IPS DF 6.9 (cell line): ENCODE measurements around the gene FNDC10.

Experiments used
- DNase-seq: peaks from one replicate; pipeline ENCODE4 v3.0.0-alpha.2; 2013; ENCODE audit warnings: low read depth, low spot score
- H3K27ac ChIP-seq: one replicate; pipeline ENCODE4 v1.5.1; 2013; ENCODE audit warnings: low read length, control low read depth
- H3K27me3 ChIP-seq: 2 replicates; pipeline ENCODE4 v1.6.1; 2013; ENCODE audit warnings: mild to moderate bottlenecking, low read length; ENCODE audit not compliant: control insufficient read depth, insufficient read depth
- H3K36me3 ChIP-seq: 2 replicates; pipeline ENCODE4 v1.6.1; 2013; ENCODE audit warnings: low read length; ENCODE audit not compliant: control insufficient read depth, insufficient read depth
- H3K4me1 ChIP-seq: 2 replicates; pipeline ENCODE4 v1.6.1; 2013; ENCODE audit warnings: low read length; ENCODE audit not compliant: control insufficient read depth, insufficient read depth
- H3K4me3 ChIP-seq: 2 replicates; pipeline ENCODE4 v1.5.1; 2013; ENCODE audit warnings: mild to moderate bottlenecking, low read length
- H3K9me3 ChIP-seq: 2 replicates; pipeline ENCODE4 v1.6.1; 2013; ENCODE audit warnings: low read length, inconsistent platforms; ENCODE audit not compliant: control insufficient read depth, insufficient read depth
- WGBS: extraction: QIAGEN DNeasy Blood & Tissue Kit; methylation state at CpG from one replicate; pipeline ENCODE4 v1.1.7; 2013; ENCODE audit warnings: mixed read lengths, missing lambda C conversion rate; ENCODE audit not compliant: insufficient read length, insufficient coverage; 5-methylcytosine and 5-hydroxymethylcytosine counted together

FNDC10 gene

GRCh38 chr1:1615256-1616044 lies 15.5 kb upstream of the FNDC10 start, which contains the start of gene MIB2:
Gene MIB2, plus strand, starts transcription at chr1:1615500. Its CDS starts 7,953 bp downstream, at chr1:1623453.
- H3K27me3 ChIP-seq, result no peaks in the 10 kb centered on the region
- no peaks in the 10 kb centered on the region for H3K36me3 ChIP-seq
- no peaks in the 10 kb centered on the region for H3K9me3 ChIP-seq
- peak within 1 kb of the TSS; percentile 82 for H3K4me3 ChIP-seq
- H3K4me1 ChIP-seq, result 0 out of 2 replicates have a peak, but pooled peaks cover 3% of the 10 kb centered on the region
- H3K27ac ChIP-seq, result no peak within 1 kb of the TSS
- peak; percentile 97 for DNase-seq
- WGBS, result no CpG with 5 or more reads among the region's 107 CpGs

- Histone ChIP-seq H3K9me3 (no peaks in the 10 kb centered on the region), H3K27me3 (no peaks in the 10 kb centered on the region), H3K4me3 (peak overlapping the region; percentile 82; the same call in 1 of the 2 replicates), H3K27ac (no peak overlapping the region), H3K4me1 (0 out of 2 replicates have a peak, but pooled peaks cover 3% of the 10 kb centered on the region), H3K36me3 (no peaks in the 10 kb centered on the region)
- DNase-seq, result no peak
- WGBS, result no CpG with 5 or more reads among the region's 23 CpGs
Measured at GRCh38 chr1:1614954-1615255, 15.0 kb upstream of the FNDC10 start.

DNA sequence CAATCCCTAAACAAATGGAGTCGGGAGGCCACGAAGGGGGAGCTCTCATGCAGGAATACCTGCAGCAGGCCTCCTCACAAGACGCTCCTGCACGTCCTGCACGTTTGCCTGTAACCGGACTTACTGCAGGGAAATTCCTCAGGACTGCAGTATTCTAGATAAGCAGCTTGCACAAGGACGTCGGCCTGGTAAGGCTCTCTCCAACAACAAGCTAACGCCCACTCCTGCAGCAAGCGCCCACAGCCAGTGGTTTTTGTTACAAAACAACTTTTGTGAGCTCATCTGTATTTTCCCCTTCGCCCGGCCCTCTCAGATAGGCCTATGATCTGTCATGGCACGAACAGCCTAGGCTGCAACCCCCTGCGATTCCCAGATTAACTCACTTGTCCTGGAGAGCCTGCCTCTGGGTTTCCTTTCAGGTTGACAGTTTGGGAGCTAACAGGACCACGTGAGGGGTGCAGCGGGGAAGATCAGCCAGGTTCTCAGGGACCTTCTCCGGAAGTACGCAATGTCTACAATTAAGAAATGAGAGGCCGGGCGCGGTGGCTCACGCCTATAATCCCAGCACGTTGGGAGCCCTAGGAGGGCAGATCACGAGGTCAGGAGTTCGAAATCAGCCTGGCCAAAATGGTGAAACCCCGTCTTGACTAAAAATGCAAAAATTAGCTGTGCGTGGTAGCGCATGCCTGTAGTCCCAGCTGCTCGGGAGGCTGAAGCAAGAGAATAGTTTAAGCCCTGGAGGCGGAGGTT lies 14.4 kb upstream of the FNDC10 start:
- no peak for DNase-seq
- no CpG with 5 or more reads among the region's 30 CpGs for WGBS
- Histone ChIP-seq H3K4me1 (0 out of 2 replicates have a peak, but pooled peaks cover 3% of the 10 kb centered on the region), H3K27ac (no peak overlapping the region), H3K36me3 (no peaks in the 10 kb centered on the region), H3K27me3 (no peaks in the 10 kb centered on the region), H3K4me3 (peak overlapping the region; percentile 82; the same call in 1 of the 2 replicates), H3K9me3 (no peaks in the 10 kb centered on the region)

DNA sequence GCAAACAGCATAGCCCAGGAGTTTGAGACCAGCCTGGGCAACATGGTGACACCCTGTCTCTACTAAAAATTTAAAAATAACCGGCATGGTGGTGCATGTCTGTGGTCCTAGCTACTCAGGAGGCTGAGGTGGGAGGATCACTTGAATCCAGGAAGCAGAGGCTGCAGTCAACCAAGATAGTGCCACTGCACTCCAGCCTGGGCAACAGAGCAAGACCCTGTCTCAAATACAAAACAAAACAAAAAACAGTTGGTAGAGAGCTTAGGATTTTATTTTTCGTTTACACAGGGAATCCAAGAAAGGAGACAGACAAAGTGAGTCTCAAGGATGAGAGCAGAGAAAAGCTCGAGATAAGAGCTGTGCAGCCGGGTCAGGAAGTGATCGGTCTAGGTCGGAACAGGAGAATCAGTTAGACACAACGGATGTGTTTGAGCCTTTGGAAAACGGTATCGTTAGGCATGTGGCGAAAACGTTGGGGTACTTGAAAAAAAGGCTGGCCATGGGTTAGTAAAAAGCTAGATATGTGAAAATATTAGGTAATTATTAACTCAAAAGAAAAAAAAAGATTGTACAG lies 13.7 kb upstream of the FNDC10 start:
- Histone ChIP-seq H3K36me3 (no peaks in the 10 kb centered on the region), H3K4me3 (no peak overlapping the region), H3K27ac (no peak overlapping the region), H3K27me3 (no peaks in the 10 kb centered on the region), H3K4me1 (0 out of 2 replicates have a peak, but pooled peaks cover 3% of the 10 kb centered on the region), H3K9me3 (no peaks in the 10 kb centered on the region)
- no peak for DNase-seq
- no CpG with 5 or more reads among the region's 11 CpGs for WGBS

DNA sequence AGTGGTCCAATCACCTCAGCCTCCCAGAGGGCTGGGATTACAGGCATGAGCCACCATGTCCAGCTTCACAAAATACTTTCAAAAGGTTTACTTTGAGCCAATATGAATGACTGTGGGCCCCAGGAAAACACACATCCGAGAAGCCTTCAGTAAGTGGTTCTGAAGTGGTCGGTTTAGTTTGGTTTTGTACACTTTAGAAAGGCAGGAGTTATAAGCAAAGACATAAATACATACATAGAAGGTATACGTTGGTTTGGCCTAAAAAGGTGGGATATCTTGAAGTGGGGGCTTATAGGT lies 12.1 kb upstream of the FNDC10 start:
- WGBS, result no CpG with 5 or more reads among the region's 3 CpGs
- H3K4me1 ChIP-seq, result 0 out of 2 replicates have a peak, but pooled peaks cover 3% of the 10 kb centered on the region

DNA sequence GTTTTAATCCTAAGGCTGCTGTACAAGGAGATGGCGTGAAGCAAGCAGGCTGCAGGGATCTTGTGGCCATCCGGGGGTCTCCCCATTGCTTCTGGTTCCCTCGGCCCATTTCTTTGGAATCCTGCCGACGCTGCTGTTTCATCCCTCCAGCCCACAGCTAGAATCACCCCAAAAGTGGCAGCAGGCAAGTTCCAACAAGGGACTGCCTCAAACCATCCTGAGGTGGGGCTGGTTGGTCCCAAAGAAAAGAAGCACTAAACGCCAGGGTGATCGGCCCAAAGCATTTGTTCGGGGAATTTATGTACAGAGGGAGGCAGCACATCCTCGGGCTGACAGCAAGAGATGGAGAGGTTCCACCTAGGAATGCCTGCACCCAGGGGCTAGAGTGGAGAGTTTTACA lies 10.9 kb upstream of the FNDC10 start:
- H3K9me3 ChIP-seq, result no peaks in the 10 kb centered on the region
- H3K27me3 ChIP-seq, result no peaks in the 10 kb centered on the region
- DNase-seq, result no peak
- no peaks in the 10 kb centered on the region for H3K4me1 ChIP-seq
- H3K4me3 ChIP-seq, result no peak overlapping the region
- WGBS, result no CpG with 5 or more reads among the region's 9 CpGs
- no peak overlapping the region for H3K27ac ChIP-seq
- no peaks in the 10 kb centered on the region for H3K36me3 ChIP-seq

More for the DNA sequence above, 12.1 kb upstream of the FNDC10 start:
- no peak overlapping the region for H3K27ac ChIP-seq
- H3K36me3 ChIP-seq, result no peaks in the 10 kb centered on the region
- DNase-seq, result no peak
- H3K4me3 ChIP-seq, result no peak overlapping the region
- no peaks in the 10 kb centered on the region for H3K9me3 ChIP-seq
- H3K27me3 ChIP-seq, result no peaks in the 10 kb centered on the region

DNA sequence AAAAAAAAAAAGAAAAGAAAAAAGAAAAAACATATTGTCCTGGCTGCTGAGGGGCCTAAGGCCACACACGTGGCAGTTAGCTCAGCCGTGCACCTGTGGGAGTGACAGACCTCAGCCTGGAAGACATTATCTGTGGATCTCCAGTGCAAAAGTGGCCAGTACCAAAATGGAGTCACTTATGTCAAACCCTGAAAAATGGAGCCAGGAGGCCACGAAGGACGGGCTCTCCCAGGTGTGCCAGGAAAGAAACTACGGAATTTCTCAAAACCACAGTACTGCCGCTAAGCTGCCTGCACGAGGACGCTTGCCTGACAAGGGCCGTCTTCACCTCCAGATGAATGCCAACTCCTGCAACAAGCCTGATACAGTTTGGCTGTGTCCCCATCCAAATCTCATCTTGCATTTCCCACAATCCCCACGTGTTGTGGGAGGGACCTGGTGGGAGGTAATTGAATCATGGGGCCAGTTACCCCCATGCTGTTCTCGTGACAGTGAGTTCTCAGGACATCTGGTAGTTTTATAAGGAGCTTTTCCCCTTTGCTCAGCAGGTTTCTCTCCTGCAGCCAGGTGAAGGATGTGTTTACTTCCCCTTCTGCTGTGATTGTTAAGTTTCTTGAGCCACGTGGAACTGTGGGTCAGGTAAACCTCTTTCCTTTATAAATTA lies 10.0 kb upstream of the FNDC10 start:
- Histone ChIP-seq H3K4me1 (no peaks in the 10 kb centered on the region), H3K9me3 (no peaks in the 10 kb centered on the region), H3K27ac (no peak overlapping the region), H3K27me3 (no peaks in the 10 kb centered on the region), H3K4me3 (no peak overlapping the region), H3K36me3 (no peaks in the 10 kb centered on the region)
- no CpG with 5 or more reads among the region's 12 CpGs for WGBS
- DNase-seq, result no peak

GRCh38 chr1:1606232-1606631 lies 6.3 kb upstream of the FNDC10 start:
- no peaks in the 10 kb centered on the region for H3K9me3 ChIP-seq
- H3K27me3 ChIP-seq, result no peaks in the 10 kb centered on the region; the same call in 1 of the 2 replicates
- H3K27ac ChIP-seq, result no peak overlapping the region
- no peaks in the 10 kb centered on the region for H3K36me3 ChIP-seq
- no peak for DNase-seq
- H3K4me1 ChIP-seq, result no peaks in the 10 kb centered on the region
- no peak overlapping the region for H3K4me3 ChIP-seq
- WGBS, result no CpG with 5 or more reads among the region's 13 CpGs

GRCh38 chr1:1605724-1606123 lies 5.8 kb upstream of the FNDC10 start:
- peaks cover 3% of the 10 kb centered on the region; the same call in 1 of the 2 replicates for H3K27me3 ChIP-seq

DNA sequence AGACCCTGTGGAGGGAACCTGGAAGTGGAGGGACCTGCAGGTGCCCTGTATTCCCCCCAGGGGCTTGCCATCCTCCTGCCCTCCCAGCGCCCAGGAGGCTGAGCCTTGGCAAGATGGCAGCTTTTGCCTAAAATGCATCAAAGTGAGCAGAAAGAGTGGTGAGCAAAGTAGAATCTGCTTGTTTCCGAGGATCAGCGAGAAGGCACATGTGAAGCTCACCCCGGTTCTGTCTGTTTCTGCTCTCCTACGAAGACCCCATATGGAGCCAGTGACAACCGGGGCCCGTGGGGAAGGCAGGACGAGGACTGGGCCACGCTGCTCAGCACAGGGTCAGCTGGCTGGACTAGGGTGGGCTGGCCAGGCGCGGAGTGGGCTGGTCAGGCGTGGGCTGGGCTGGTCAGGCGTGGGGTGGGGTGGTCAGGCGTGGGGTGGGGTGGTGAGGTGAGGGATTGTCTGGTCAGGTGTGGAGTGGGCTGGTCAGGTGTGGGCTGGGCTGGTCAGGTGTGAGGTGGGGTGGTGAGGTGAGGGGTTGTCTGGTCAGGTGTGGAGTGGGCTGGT lies 5.2 kb upstream of the FNDC10 start:
- H3K27me3 ChIP-seq, result peaks cover 3% of the 10 kb centered on the region; the same call in 1 of the 2 replicates
- no peaks in the 10 kb centered on the region for H3K9me3 ChIP-seq
- no peaks in the 10 kb centered on the region for H3K4me1 ChIP-seq

More at GRCh38 chr1:1605724-1606123, 5.8 kb upstream of the FNDC10 start:
- Histone ChIP-seq H3K27ac (no peak overlapping the region), H3K36me3 (no peaks in the 10 kb centered on the region), H3K4me1 (no peaks in the 10 kb centered on the region), H3K9me3 (no peaks in the 10 kb centered on the region), H3K4me3 (no peak overlapping the region)
- DNase-seq, result no peak
- no CpG with 5 or more reads among the region's 17 CpGs for WGBS

More for the DNA sequence above, 5.2 kb upstream of the FNDC10 start:
- no CpG with 5 or more reads among the region's 14 CpGs for WGBS
- Histone ChIP-seq H3K27ac (no peak overlapping the region), H3K4me3 (no peak overlapping the region), H3K36me3 (no peaks in the 10 kb centered on the region)
- DNase-seq, result no peak
